Esophagus muscularis mucosa (tissue), 3 donors: ENCODE data around the gene SOCS7.

ENCODE experiments used
- CTCF ChIP-seq, 3 experiments: fragments of 200-600 bp in 2 of 3; fragments of 450-650 bp in 1 of 3; sonication (generic) in 2 of 3; IDR thresholded peaks; one replicate each; pipeline ENCODE4 v1.5.1; 2017 to 2019; ENCODE audit warnings: antibody characterized with exemption in 3 of 3, mild to moderate bottlenecking in 2 of 3, moderate library complexity in 1 of 3
- POLR2A ChIP-seq: fragments of 450-650 bp; IDR thresholded peaks from one replicate; pipeline ENCODE4 v1.6.1; 2017; ENCODE audit warnings: antibody characterized with exemption, moderate library complexity, mild to moderate bottlenecking, low read depth
- POLR2AphosphoS5 ChIP-seq, 2 donors: sonication (generic); formaldehyde crosslinking; IDR thresholded peaks; one replicate each; pipeline ENCODE4 v1.6.1; 2017; ENCODE audit warnings: antibody characterized with exemption in 2 of 2

- TF ChIP-seq POLR2A (no peak), POLR2AphosphoS5 (IDR thresholded peaks at IDR 0.05) (no peak), CTCF (IDR thresholded peaks at IDR 0.05) (no peak)
These were observed 70.5 kb downstream of the SOCS7 start for GRCh38 chr17:38421871-38422827.
